ENCODE data around the gene LHCGR.

DNA sequence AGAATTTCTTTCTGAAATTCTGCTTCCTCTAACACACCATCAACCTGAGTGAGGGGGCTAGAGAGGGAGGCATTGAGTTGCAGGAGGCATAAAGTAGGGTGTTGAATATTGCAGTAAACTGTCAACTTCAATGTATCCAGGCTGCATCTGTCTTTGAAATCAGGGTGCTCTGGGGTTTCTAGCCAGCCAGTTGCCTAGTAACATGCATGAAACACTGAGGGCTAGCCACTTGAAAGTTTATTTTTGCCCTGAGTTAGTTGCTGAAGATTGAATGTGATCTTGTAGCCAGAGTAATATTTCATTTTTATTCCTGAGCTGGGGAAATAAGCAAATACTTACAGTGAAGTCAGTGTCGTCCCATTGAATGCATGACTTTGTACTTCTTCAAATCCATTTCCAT, 41.9 kb downstream of the LHCGR start:
- TF ChIP-seq, protein P1, sequence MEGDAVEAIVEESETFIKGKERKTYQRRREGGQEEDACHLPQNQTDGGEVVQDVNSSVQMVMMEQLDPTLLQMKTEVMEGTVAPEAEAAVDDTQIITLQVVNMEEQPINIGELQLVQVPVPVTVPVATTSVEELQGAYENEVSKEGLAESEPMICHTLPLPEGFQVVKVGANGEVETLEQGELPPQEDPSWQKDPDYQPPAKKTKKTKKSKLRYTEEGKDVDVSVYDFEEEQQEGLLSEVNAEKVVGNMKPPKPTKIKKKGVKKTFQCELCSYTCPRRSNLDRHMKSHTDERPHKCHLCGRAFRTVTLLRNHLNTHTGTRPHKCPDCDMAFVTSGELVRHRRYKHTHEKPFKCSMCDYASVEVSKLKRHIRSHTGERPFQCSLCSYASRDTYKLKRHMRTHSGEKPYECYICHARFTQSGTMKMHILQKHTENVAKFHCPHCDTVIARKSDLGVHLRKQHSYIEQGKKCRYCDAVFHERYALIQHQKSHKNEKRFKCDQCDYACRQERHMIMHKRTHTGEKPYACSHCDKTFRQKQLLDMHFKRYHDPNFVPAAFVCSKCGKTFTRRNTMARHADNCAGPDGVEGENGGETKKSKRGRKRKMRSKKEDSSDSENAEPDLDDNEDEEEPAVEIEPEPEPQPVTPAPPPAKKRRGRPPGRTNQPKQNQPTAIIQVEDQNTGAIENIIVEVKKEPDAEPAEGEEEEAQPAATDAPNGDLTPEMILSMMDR (IDR thresholded peaks at IDR 0.05) = no peak
- TF ChIP-seq POLR2A (IDR thresholded peaks at IDR 0.05) = no peak

Data from lower leg skin (tissue), 3 donors.